GM12801 (cell line): ENCODE data around the gene TRIM66.

Source experiments
- TF ChIP-seq, protein P1 (sequence below): IDR thresholded peaks from one replicate; pipeline ENCODE4 v1.5.1; 2011; ENCODE audit warnings: control low read depth; ENCODE audit not compliant: insufficient read length; ENCODE audit errors: extremely low read depth

TRIM66 gene

GRCh38 chr11:8702598-8702915, 20.1 kb upstream of the TRIM66 start:
- TF ChIP-seq, protein P1, sequence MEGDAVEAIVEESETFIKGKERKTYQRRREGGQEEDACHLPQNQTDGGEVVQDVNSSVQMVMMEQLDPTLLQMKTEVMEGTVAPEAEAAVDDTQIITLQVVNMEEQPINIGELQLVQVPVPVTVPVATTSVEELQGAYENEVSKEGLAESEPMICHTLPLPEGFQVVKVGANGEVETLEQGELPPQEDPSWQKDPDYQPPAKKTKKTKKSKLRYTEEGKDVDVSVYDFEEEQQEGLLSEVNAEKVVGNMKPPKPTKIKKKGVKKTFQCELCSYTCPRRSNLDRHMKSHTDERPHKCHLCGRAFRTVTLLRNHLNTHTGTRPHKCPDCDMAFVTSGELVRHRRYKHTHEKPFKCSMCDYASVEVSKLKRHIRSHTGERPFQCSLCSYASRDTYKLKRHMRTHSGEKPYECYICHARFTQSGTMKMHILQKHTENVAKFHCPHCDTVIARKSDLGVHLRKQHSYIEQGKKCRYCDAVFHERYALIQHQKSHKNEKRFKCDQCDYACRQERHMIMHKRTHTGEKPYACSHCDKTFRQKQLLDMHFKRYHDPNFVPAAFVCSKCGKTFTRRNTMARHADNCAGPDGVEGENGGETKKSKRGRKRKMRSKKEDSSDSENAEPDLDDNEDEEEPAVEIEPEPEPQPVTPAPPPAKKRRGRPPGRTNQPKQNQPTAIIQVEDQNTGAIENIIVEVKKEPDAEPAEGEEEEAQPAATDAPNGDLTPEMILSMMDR, result no peak

GRCh38 chr11:8701891-8702597, 19.6 kb upstream of the TRIM66 start:
- TF ChIP-seq, protein P1, result no peak

GRCh38 chr11:8699903-8700302, 17.4 kb upstream of the TRIM66 start:
- TF ChIP-seq, protein P1, result no peak

DNA sequence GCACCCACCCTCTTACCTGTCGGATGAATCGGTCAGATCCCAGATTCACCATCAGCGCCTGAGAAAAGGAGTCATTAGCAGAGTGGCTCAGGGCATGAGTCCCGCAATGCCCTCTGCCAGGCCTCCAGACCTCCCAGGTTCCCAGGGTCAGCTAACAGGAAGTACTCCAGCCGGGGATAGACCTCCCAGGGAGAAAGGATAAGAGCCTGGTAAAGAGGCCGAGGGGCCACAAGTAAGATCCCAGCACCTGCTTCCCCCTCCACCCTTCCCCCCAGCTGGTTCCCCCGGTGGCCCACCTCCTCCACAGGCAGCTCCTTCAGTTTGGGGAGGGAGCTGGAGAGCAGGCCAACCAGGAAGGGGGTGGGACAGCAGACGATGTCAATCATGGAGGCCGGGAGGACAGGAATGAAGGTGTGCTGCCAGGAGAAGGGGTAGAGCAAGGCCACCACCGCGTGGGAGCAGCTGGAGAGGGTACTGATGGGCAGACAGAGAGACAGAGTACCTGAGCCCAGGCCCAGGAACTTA, 16.5 kb upstream of the TRIM66 start:
- TF ChIP-seq, protein P1, result no peak

DNA sequence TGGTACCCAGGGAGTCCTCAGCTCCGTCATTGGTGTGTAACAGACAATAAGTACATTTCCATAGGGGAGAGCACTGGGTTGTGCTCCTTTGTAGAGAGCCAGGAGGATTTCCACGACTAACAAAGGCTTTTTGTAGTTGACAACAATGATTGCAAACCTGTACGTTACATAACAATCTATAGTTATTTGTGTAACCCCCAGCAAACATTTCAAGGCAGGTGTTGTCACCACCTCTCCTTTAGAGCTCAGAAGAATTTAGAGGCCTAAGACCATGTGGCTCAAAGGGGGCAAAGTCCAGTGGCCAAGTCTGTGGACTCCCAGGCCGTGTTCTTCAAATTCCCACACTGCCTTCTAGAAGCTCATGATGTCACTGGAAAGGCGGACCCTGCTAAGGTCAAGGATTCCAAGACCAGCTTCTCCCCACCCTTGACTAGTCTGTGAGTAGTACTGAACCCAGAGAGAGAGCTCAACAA, 15.9 kb upstream of the TRIM66 start:
- TF ChIP-seq, protein P1, result no peak

GRCh38 chr11:8697054-8697453, 14.6 kb upstream of the TRIM66 start:
- TF ChIP-seq, protein P1, result no peak

DNA sequence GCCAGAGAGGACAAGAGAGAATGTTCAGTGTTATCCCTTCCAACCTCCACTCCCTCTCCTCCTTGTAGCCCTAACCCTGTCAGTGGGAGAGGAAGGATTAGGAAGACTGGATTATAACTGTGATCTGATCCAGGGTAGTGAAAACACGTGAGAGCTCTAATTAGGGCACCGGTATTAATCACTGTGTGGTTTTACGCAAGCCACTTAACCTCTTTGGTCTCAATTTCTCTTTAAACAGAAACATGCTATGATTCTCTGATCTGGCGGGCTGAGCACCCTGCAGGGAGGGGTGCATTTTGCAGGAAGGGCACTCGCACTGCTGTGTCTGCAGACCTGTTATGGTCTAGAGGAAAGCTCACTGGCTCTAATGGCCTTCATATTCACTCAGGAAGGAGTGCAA, 11.7 kb upstream of the TRIM66 start:
- TF ChIP-seq, protein P1, result no peak

DNA sequence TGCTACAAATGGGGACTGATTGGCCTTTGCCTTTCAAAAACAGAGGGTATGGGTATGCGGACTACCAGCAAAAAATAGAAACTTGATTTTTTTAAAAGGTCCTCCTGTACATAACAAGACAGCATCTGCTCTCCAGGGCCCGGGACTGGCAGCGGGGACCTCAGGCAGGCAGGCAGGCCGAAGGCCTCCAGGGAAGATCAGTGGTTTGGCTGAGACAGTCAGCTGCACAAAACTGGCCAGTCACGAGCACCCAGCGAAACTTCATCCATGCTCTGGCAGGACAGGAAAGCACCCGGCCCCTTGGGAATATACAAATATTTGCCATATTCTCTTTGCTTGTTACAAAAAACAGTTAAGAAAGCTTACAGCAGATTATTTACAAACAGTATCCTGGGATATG, 11.1 kb upstream of the TRIM66 start:
- TF ChIP-seq, protein P1, result no peak
